Mesendoderm (in vitro differentiated cells): ENCODE data around the gene KY.

ENCODE experiments used
- DNase-seq: peaks from one replicate; pipeline ENCODE4 v3.0.0; 2013
- H2AK5ac ChIP-seq: 2 replicates; pipeline ENCODE4 v1.6.1; 2013; ENCODE audit warnings: low read length, inconsistent platforms
- H2BK120ac ChIP-seq: 2 replicates; pipeline ENCODE4 v1.6.1; 2013; ENCODE audit warnings: low read depth, mild to moderate bottlenecking, low read length, moderate library complexity, mixed read lengths
- H2BK15ac ChIP-seq: replicated peaks from 2 replicates; pipeline ENCODE4 v1.6.1; 2013; ENCODE audit warnings: low read depth, mild to moderate bottlenecking, moderate library complexity
- H2BK5ac ChIP-seq: 2 replicates; pipeline ENCODE4 v1.6.1; 2013; ENCODE audit warnings: low read length, inconsistent platforms
- H3K18ac ChIP-seq: 2 replicates; pipeline ENCODE4 v1.6.1; 2013; ENCODE audit warnings: mild to moderate bottlenecking, low read length, mixed read lengths
- H3K23ac ChIP-seq: one replicate; pipeline ENCODE4 v1.6.1; 2013; ENCODE audit warnings: low read length
- H3K27ac ChIP-seq: 2 replicates; pipeline ENCODE4 v1.5.1; 2013; ENCODE audit warnings: low read depth, mild to moderate bottlenecking, inconsistent platforms, low read length, moderate library complexity
- H3K27me3 ChIP-seq: 2 replicates; pipeline ENCODE4 v1.6.1; 2013; ENCODE audit warnings: low read length, control low read depth, mild to moderate bottlenecking, inconsistent platforms; ENCODE audit not compliant: insufficient read depth, poor library complexity
- H3K36me3 ChIP-seq: 2 replicates; pipeline ENCODE4 v1.6.1; 2013; ENCODE audit warnings: low read length, inconsistent platforms; ENCODE audit not compliant: control insufficient read depth, insufficient read depth
- H3K4ac ChIP-seq: one replicate; pipeline ENCODE4 v1.6.1; 2013; ENCODE audit warnings: low read depth, mild to moderate bottlenecking, low read length, moderate library complexity
- H3K4me1 ChIP-seq: 2 replicates; pipeline ENCODE4 v1.6.1; 2013; ENCODE audit warnings: low read depth, low read length, inconsistent platforms; ENCODE audit not compliant: control insufficient read depth
- H3K4me2 ChIP-seq: 2 replicates; pipeline ENCODE4 v1.6.1; 2013; ENCODE audit warnings: low read length
- H3K4me3 ChIP-seq: 2 replicates; pipeline ENCODE4 v1.5.1; 2013; ENCODE audit warnings: mild to moderate bottlenecking, low read length
- H3K56ac ChIP-seq: one replicate; pipeline ENCODE4 v1.6.1; 2013; ENCODE audit warnings: low read length
- H3K79me1 ChIP-seq: 2 replicates; pipeline ENCODE4 v1.6.1; 2013; ENCODE audit warnings: low read length, inconsistent platforms
- H3K79me2 ChIP-seq: 2 replicates; pipeline ENCODE4 v1.6.1; 2013; ENCODE audit warnings: mild to moderate bottlenecking, low read length; ENCODE audit not compliant: control insufficient read depth, insufficient read depth
- H3K9ac ChIP-seq: 2 replicates; pipeline ENCODE4 v1.6.1; 2013; ENCODE audit warnings: low read length, inconsistent platforms
- H4K5ac ChIP-seq: one replicate; pipeline ENCODE4 v1.6.1; 2013; ENCODE audit warnings: low read length
- H4K8ac ChIP-seq: one replicate; pipeline ENCODE4 v1.6.1; 2013; ENCODE audit warnings: low read depth, mild to moderate bottlenecking, control low read depth, low read length, moderate library complexity
- WGBS: extraction: QIAGEN DNeasy Blood & Tissue Kit; methylation state at CpG from one replicate; pipeline ENCODE4 v1.1.7; 2013; ENCODE audit warnings: low lambda C conversion rate, missing lambda C conversion rate; ENCODE audit not compliant: insufficient coverage; ENCODE audit errors: extremely low coverage; 5-methylcytosine and 5-hydroxymethylcytosine counted together

Gene KY

GRCh38 chr3:134646086-134646485, 4.7 kb downstream of the KY start:
- WGBS: no CpG with 5 or more reads among the region's 1 CpG
- no peak overlapping the region for H3K18ac ChIP-seq
- H2BK5ac ChIP-seq: no peak overlapping the region
- peaks cover 11% of the 10 kb centered on the region for H3K4me1 ChIP-seq
- DNase-seq: no peak
- H4K8ac ChIP-seq: no peak overlapping the region
- no peak overlapping the region for H3K4me3 ChIP-seq
- no peaks in the 10 kb centered on the region for H3K79me1 ChIP-seq
- no peak overlapping the region for H3K4me2 ChIP-seq
- no peak overlapping the region for H2BK120ac ChIP-seq
- no peak overlapping the region for H3K56ac ChIP-seq
- H4K5ac ChIP-seq: no peak overlapping the region
- H3K27me3 ChIP-seq: peaks cover 16% of the 10 kb centered on the region
- H3K9ac ChIP-seq: no peak overlapping the region
- H3K36me3 ChIP-seq: no peaks in the 10 kb centered on the region
- no peak overlapping the region for H3K4ac ChIP-seq
- H2AK5ac ChIP-seq: no peak overlapping the region
- no peak overlapping the region for H2BK15ac ChIP-seq
- H3K27ac ChIP-seq: no peak overlapping the region
- no peak overlapping the region for H3K23ac ChIP-seq
- no peaks in the 10 kb centered on the region for H3K79me2 ChIP-seq

- no peak overlapping the region for H4K8ac ChIP-seq
- no peak overlapping the region for H2AK5ac ChIP-seq
- H3K9ac ChIP-seq: no peak overlapping the region
- no peak overlapping the region for H3K23ac ChIP-seq
- no peaks in the 10 kb centered on the region for H3K79me2 ChIP-seq
- H3K4me3 ChIP-seq: no peak overlapping the region
- H3K4me1 ChIP-seq: peaks cover 11% of the 10 kb centered on the region
- no peak overlapping the region for H3K4me2 ChIP-seq
- no peak overlapping the region for H3K56ac ChIP-seq
- no peaks in the 10 kb centered on the region for H3K36me3 ChIP-seq
- no peak overlapping the region for H3K27ac ChIP-seq
- H2BK15ac ChIP-seq: no peak overlapping the region
- no peak overlapping the region for H3K18ac ChIP-seq
- no peaks in the 10 kb centered on the region for H3K79me1 ChIP-seq
- H2BK120ac ChIP-seq: no peak overlapping the region
- H3K4ac ChIP-seq: no peak overlapping the region
- WGBS: no CpG with 5 or more reads among the region's 5 CpGs
- H3K27me3 ChIP-seq: peaks cover 15% of the 10 kb centered on the region
- H2BK5ac ChIP-seq: no peak overlapping the region
- H4K5ac ChIP-seq: no peak overlapping the region
- DNase-seq: no peak
Measured at GRCh38 chr3:134645515-134645914, 5.3 kb downstream of the KY start.

- Histone ChIP-seq H2BK120ac (no peak overlapping the region), H3K36me3 (no peaks in the 10 kb centered on the region), H3K79me2 (no peaks in the 10 kb centered on the region), H2AK5ac (no peak overlapping the region), H3K4me3 (no peak overlapping the region), H3K23ac (no peak overlapping the region), H3K4me2 (no peak overlapping the region), H4K5ac (no peak overlapping the region), H4K8ac (no peak overlapping the region), H3K27me3 (peaks cover 9% of the 10 kb centered on the region), H3K18ac (no peak overlapping the region), H2BK5ac (no peak overlapping the region), H3K4ac (no peak overlapping the region), H3K79me1 (no peaks in the 10 kb centered on the region), H3K9ac (no peak overlapping the region), H3K56ac (no peak overlapping the region), H3K27ac (no peak overlapping the region), H3K4me1 (peaks cover 11% of the 10 kb centered on the region), H2BK15ac (no peak overlapping the region)
- DNase-seq: no peak
- WGBS: no CpG with 5 or more reads among the region's 11 CpGs
Measured at GRCh38 chr3:134644731-134645514, 5.9 kb downstream of the KY start.

DNA sequence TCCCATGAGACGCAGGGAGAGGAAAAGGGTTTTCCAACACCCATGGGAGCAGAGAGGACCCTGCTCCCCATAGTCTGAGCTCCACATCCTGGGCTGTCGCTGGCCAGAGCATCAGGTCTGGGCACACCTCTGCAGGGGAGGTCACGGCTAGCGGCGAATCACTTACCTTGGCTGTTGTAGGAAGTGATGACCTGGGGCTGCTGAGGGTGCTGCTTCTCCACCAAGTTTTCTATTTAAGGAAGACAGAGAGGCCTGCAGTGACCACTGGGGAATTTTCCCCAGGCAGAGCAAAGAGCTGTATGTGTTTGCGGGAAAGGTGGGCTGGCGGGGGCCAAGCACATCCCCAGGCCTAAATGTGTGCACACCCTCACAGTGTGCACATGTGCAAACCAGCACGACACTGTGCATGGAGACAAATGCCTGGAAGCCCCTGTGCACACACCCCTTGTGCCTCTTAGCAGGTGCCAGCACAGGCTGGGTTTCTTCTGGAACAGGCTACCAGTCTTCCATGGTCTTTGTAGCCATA, 7.6 kb downstream of the KY start:
- Histone ChIP-seq H3K79me1 (no peaks in the 10 kb centered on the region), H3K4me1 (peaks cover 11% of the 10 kb centered on the region), H3K4me2 (no peak overlapping the region), H3K4ac (no peak overlapping the region), H3K18ac (no peak overlapping the region), H2BK5ac (no peak overlapping the region), H3K79me2 (no peaks in the 10 kb centered on the region), H3K4me3 (no peak overlapping the region), H2AK5ac (no peak overlapping the region), H3K56ac (no peak overlapping the region), H4K5ac (no peak overlapping the region), H3K27ac (no peak overlapping the region), H3K36me3 (no peaks in the 10 kb centered on the region), H3K27me3 (peaks cover under 1% of the 10 kb centered on the region), H2BK15ac (no peak overlapping the region), H2BK120ac (no peak overlapping the region), H3K9ac (no peak overlapping the region), H4K8ac (no peak overlapping the region), H3K23ac (no peak overlapping the region)
- DNase-seq: no peak
- WGBS: no CpG with 5 or more reads among the region's 8 CpGs

- Histone ChIP-seq H4K5ac (no peak overlapping the region), H3K79me2 (no peaks in the 10 kb centered on the region), H3K4me3 (no peak overlapping the region)
Measured at GRCh38 chr3:134642445-134643149, 8.2 kb downstream of the KY start.

More at GRCh38 chr3:134642445-134643149, 8.2 kb downstream of the KY start:
- Histone ChIP-seq H3K9ac (no peak overlapping the region), H3K27ac (no peak overlapping the region), H2BK120ac (no peak overlapping the region), H3K4ac (no peak overlapping the region), H2BK5ac (no peak overlapping the region), H3K79me1 (no peaks in the 10 kb centered on the region), H3K4me2 (no peak overlapping the region), H3K36me3 (no peaks in the 10 kb centered on the region), H2AK5ac (no peak overlapping the region), H4K8ac (no peak overlapping the region), H2BK15ac (no peak overlapping the region), H3K18ac (no peak overlapping the region), H3K27me3 (no peaks in the 10 kb centered on the region), H3K56ac (no peak overlapping the region), H3K23ac (no peak overlapping the region), H3K4me1 (peaks cover 11% of the 10 kb centered on the region)
- no peak for DNase-seq
- WGBS: no CpG with 5 or more reads among the region's 5 CpGs
